SKM-1 treated with dmso at 0.1 percent for 144 hours (cell line): ENCODE data around the gene SEC14L3.
"Not testable (repeated sequence)": the region's sequence is repeated elsewhere in the genome, so short reads cannot be mapped to it uniquely, and the experiment has no call there.

Experiments
- DNase-seq: peaks from one replicate; lab custom pipeline; 2025; ENCODE audit not compliant: unreplicated experiment; lab: John Stamatoyannopoulos, UW

The SEC14L3 gene

GRCh38 chr22:30486661-30487115 lies 14.9 kb upstream of the SEC14L3 start:
- DNase-seq: no peak

- no peak for DNase-seq
Measured at GRCh38 chr22:30486118-30486517, 14.3 kb upstream of the SEC14L3 start.

GRCh38 chr22:30485362-30485988 lies 13.7 kb upstream of the SEC14L3 start:
- peak; percentile 7 for DNase-seq

- DNase-seq: no peak
Measured at GRCh38 chr22:30483169-30483568, 11.4 kb upstream of the SEC14L3 start.

GRCh38 chr22:30481711-30482110 lies 9.9 kb upstream of the SEC14L3 start:
- no peak for DNase-seq

GRCh38 chr22:30479981-30480380 lies 8.2 kb upstream of the SEC14L3 start:
- no peak for DNase-seq

GRCh38 chr22:30474683-30475424 lies 3.0 kb upstream of the SEC14L3 start:
- no peak for DNase-seq

- DNase-seq: no peak
Measured at GRCh38 chr22:30474121-30474520, 2.3 kb upstream of the SEC14L3 start.

- DNase-seq: no peak
Measured at GRCh38 chr22:30472994-30473720, 1.3 kb upstream of the SEC14L3 start.

- DNase-seq: no peak
Measured at GRCh38 chr22:30470655-30471054, 1.2 kb downstream of the SEC14L3 start.

- DNase-seq: no peak
Measured at GRCh38 chr22:30469165-30469564, 2.7 kb downstream of the SEC14L3 start.

- not testable (repeated sequence) for DNase-seq
Measured at GRCh38 chr22:30460555-30460954, 11.3 kb downstream of the SEC14L3 start.

GRCh38 chr22:30460147-30460546 lies 11.7 kb downstream of the SEC14L3 start:
- no peak for DNase-seq

- DNase-seq: no peak
Measured at GRCh38 chr22:30459181-30460052, 12.4 kb downstream of the SEC14L3 start.

GRCh38 chr22:30457981-30458380 lies 13.8 kb downstream of the SEC14L3 start:
- DNase-seq: no peak

- DNase-seq: no peak
Measured at GRCh38 chr22:30455075-30455840, 16.6 kb downstream of the SEC14L3 start.

GRCh38 chr22:30453731-30454510 lies 17.9 kb downstream of the SEC14L3 start:
- DNase-seq: peak; percentile 10

GRCh38 chr22:30452861-30453260 lies 19.0 kb downstream of the SEC14L3 start:
- no peak for DNase-seq

GRCh38 chr22:30451488-30451887 lies 20.3 kb downstream of the SEC14L3 start:
- not testable (repeated sequence) for DNase-seq
